ENCODE data around the gene CENPL. TPM values are rescaled to one million over a fixed set of nuclear protein-coding genes. Genes with fewer than 3 reads are reported as not detected.
"Not testable (repeated sequence)": the region's sequence is repeated elsewhere in the genome, so short reads cannot be mapped to it uniquely, and the experiment has no call there.

Gene CENPL
- total and polyA plus RNA-seq, 8 donors = 0.73 to 2.0 (median 1.2) TPM

DNA sequence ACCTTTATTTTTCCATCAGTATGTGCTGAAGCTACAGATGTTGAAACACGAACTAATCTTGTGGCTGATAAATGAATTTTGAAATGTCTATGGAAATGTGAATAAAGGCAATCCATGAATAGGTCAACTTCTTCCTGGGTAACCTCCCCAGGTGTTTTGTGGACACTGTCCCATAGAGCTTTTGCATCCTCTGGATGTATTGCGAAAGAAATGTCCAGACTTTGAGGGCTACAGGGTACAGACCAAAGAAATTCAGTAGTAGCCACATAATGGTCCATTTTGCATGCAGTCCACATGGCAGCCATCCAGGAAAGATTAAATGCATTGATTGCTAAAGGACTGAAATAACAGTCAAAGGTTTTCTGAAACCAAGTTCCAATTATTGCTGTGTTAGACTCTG, 21.7 kb downstream of the CENPL start:
- H3K27ac ChIP-seq = no peak overlapping the region
- no peaks in the 10 kb centered on the region for H3K4me1 ChIP-seq
- H3K27me3 ChIP-seq = no peaks in the 10 kb centered on the region
- TF ChIP-seq CTCF (IDR thresholded peaks at IDR 0.05) = no peak
- no peak for ATAC-seq
- no peak for FAIRE-seq
- intact Hi-C loops (cut with DNase I) = no loop called here
- no peaks in the 10 kb centered on the region for H3K36me3 ChIP-seq
- DNase-seq = no peak
- H3K4me3 ChIP-seq = no peak overlapping the region
- WGBS, 2 donors = 74 to 76% methylated on average over 2 of the region's 2 CpGs
- H3K9me3 ChIP-seq = no peaks in the 10 kb centered on the region

GRCh38 chr1:173799995-173800394, 24.7 kb downstream of the CENPL start:
- ATAC-seq; H3K4me1 ChIP-seq; H3K27ac ChIP-seq; DNase-seq; H3K27me3 ChIP-seq; H3K36me3 ChIP-seq; H3K9me3 ChIP-seq; FAIRE-seq; intact Hi-C loops (cut with DNase I); H3K4me3 ChIP-seq: not testable (repeated sequence)
- 95 to 96% methylated on average over 1 of the region's 1 CpG for WGBS, 2 donors

DNA sequence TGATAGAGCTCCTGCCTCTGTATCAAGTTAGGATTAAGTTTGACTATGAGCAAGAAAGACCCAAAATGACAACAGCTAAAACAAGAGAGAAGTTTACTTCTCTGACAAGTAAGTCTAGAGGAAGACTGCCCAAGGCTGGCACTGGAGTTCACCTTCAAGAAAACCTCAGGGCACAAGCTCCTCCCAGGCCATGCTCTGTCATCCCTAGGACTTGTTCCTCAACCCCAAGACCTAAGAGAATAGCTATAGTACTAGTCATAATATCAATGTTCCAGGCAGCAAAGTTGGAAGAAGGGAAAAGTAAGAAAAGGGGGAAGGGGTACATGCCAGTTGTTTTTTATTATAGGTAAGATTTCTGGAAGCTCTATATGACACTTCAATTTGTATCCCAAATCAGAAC, 26.6 kb downstream of the CENPL start:
- Histone ChIP-seq H3K4me3 (no peak overlapping the region), H3K4me1 (no peaks in the 10 kb centered on the region), H3K9me3 (no peaks in the 10 kb centered on the region), H3K27ac (no peak overlapping the region), H3K27me3 (no peaks in the 10 kb centered on the region), H3K36me3 (no peaks in the 10 kb centered on the region)
- no peak for FAIRE-seq
- intact Hi-C loops (cut with DNase I) = no loop called here
- no peak for DNase-seq
- TF ChIP-seq CTCF (IDR thresholded peaks at IDR 0.05) = no peak
- ATAC-seq = no peak

DNA sequence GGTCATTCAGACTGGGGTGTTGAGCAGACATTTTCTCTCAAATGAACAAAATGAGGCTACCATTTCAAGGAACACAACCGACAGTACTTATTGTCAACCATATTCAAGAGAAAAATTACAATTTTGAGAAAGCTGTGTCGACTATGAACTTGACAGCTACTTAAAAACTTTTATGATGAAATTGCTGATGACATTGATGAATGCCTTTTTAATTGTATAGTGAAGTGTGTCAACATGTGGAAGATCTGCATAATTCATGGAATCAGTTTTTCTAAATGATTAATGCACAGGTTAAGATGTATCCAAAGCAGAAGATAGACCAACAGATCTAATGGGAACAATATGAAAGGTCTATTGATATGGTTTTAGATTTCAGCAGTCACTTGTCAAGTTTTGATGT, 34.8 kb downstream of the CENPL start:
- no peak overlapping the region for H3K27ac ChIP-seq
- TF ChIP-seq CTCF (IDR thresholded peaks at IDR 0.05) = no peak
- H3K36me3 ChIP-seq = peaks cover 0 to 24% (median 6%) of the 10 kb centered on the region in 3 donors
- no peak for DNase-seq
- H3K9me3 ChIP-seq = no peaks in the 10 kb centered on the region
- H3K4me3 ChIP-seq = no peak overlapping the region
- ATAC-seq = no peak
- intact Hi-C loops (cut with DNase I) = no loop called here
- WGBS, 2 donors = 92 to 94% methylated on average over 2 of the region's 2 CpGs
- FAIRE-seq = no peak
- no peaks in the 10 kb centered on the region for H3K27me3 ChIP-seq
- no peaks in the 10 kb centered on the region for H3K4me1 ChIP-seq

GRCh38 chr1:173784997-173785396, 39.7 kb downstream of the CENPL start:
- Histone ChIP-seq H3K27ac (no peak overlapping the region), H3K36me3 (peaks cover 0 to 48% (median 15%) of the 10 kb centered on the region in 3 donors), H3K4me3 (no peak overlapping the region), H3K9me3 (no peaks in the 10 kb centered on the region), H3K4me1 (no peaks in the 10 kb centered on the region), H3K27me3 (no peaks in the 10 kb centered on the region)
- TF ChIP-seq CTCF (IDR thresholded peaks at IDR 0.05) = no peak
- 89 to 92% methylated on average over 7 of the region's 7 CpGs for WGBS, 2 donors
- FAIRE-seq (no peak), ATAC-seq (no peak), DNase-seq (no peak)
- intact Hi-C loops (cut with DNase I) = no loop called here

- ATAC-seq (no peak), FAIRE-seq (no peak), DNase-seq (no peak)
- no peak for TF ChIP-seq CTCF (IDR thresholded peaks at IDR 0.05)
- H3K36me3 ChIP-seq = peaks cover 0 to 42% (median 9%) of the 10 kb centered on the region in 3 donors
- 95 to 97% methylated on average over 4 of the region's 4 CpGs for WGBS, 2 donors
- H3K4me3 ChIP-seq = no peak overlapping the region
- intact Hi-C loops (cut with DNase I) = no loop called here
- no peaks in the 10 kb centered on the region for H3K27me3 ChIP-seq
- H3K27ac ChIP-seq = no peak overlapping the region
- H3K9me3 ChIP-seq = no peaks in the 10 kb centered on the region
- no peaks in the 10 kb centered on the region for H3K4me1 ChIP-seq
Observed at GRCh38 chr1:173779936-173780335, 44.7 kb downstream of the CENPL start.

Data from pancreas (tissue), 10 donors.